ENCODE results near the gene F11R.

DNA sequence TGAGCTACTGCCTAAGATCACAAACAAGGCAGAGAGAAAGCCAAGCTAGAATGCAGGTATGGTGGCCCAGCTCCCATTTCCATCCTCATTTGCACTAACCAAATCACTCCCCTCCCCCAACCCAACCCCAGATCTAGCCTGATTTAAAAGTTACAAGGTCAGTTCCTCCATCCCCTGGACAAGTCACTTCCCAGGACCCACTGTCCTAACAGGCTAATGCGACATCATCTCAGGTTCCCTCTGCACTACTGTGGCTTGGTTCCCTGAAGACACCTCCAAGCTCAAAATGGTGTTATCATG is 2.4 kb downstream of the F11R start:
- TF ChIP-seq SP1 (IDR thresholded peaks at IDR 0.05) (no peak), ELF4 (IDR thresholded peaks at IDR 0.05) (no peak), LEF1 (IDR thresholded peaks at IDR 0.05; ENCODE audit: borderline replicate concordance) (no peak), L3MBTL2 (conservative IDR thresholded peaks at IDR 0.05) (no peak), NFRKB (IDR thresholded peaks at IDR 0.05) (no peak), FOXM1 (IDR thresholded peaks at IDR 0.05; ENCODE audit: borderline replicate concordance) (no peak), SUZ12 (IDR thresholded peaks at IDR 0.05) (no peak), TARDBP (IDR thresholded peaks at IDR 0.05) (no peak), BHLHE40 (IDR thresholded peaks at IDR 0.05; ENCODE audit: borderline replicate concordance) (no peak)
- TF ChIP-seq, protein P1, sequence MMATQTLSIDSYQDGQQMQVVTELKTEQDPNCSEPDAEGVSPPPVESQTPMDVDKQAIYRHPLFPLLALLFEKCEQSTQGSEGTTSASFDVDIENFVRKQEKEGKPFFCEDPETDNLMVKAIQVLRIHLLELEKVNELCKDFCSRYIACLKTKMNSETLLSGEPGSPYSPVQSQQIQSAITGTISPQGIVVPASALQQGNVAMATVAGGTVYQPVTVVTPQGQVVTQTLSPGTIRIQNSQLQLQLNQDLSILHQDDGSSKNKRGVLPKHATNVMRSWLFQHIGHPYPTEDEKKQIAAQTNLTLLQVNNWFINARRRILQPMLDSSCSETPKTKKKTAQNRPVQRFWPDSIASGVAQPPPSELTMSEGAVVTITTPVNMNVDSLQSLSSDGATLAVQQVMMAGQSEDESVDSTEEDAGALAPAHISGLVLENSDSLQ (IDR thresholded peaks at IDR 0.05) = no peak

Measured in HEK293T (cell line).